DND-41 (cell line): Measurements from ENCODE around the gene USP12.

Experiments
- ATAC-seq: fragments of 200-7000 bp; cut with Tn5 transposase; 3 replicates; pipeline ENCODE4 v1.9.1; 2021; ENCODE audit warnings: low read depth; ENCODE audit not compliant: insufficient read depth
- DNase-seq: peaks from one replicate; pipeline ENCODE4 v3.0.0-alpha.2; 2020
- H2AFZ ChIP-seq: 2 replicates; pipeline ENCODE4 v1.6.0; 2012; ENCODE audit warnings: low read depth, low read length
- H3K27ac ChIP-seq: 2 replicates; pipeline ENCODE4 v1.5.1; 2012; ENCODE audit warnings: low read length, inconsistent platforms
- H3K27me3 ChIP-seq: fragments of 200-600 bp; sonication (generic); 2 replicates; pipeline ENCODE4 v1.6.0; 2012; ENCODE audit warnings: low read length, mild to moderate bottlenecking, inconsistent platforms; ENCODE audit not compliant: insufficient read depth, poor library complexity
- H3K36me3 ChIP-seq: 2 replicates; pipeline ENCODE4 v1.5.1; 2012; ENCODE audit warnings: low read length, inconsistent platforms; ENCODE audit not compliant: insufficient read depth
- H3K4me1 ChIP-seq: 2 replicates; pipeline ENCODE4 v1.5.1; 2012; ENCODE audit warnings: mild to moderate bottlenecking, low read length; ENCODE audit not compliant: insufficient read depth
- H3K4me2 ChIP-seq: 2 replicates; pipeline ENCODE4 v1.6.0; 2012; ENCODE audit warnings: mild to moderate bottlenecking, moderate library complexity, low read length, inconsistent platforms; ENCODE audit not compliant: insufficient read depth
- H3K4me3 ChIP-seq, 2 experiments: fragments of 200-600 bp in 1 of 2; shearing (Covaris generic) in 1 of 2; 2 replicates each; pipeline ENCODE4 v1.5.1; 2012 to 2016; ENCODE audit warnings: inconsistent platforms in 2 of 2, low read length in 2 of 2, mild to moderate bottlenecking in 2 of 2, low read depth in 1 of 2, moderate library complexity in 1 of 2
- H3K79me2 ChIP-seq: 2 replicates; pipeline ENCODE4 v1.6.0; 2012; ENCODE audit warnings: low read length, inconsistent platforms; ENCODE audit not compliant: insufficient read depth
- H3K9ac ChIP-seq: 2 replicates; pipeline ENCODE4 v1.6.0; 2012; ENCODE audit warnings: low read depth, mild to moderate bottlenecking, inconsistent platforms, low read length, moderate library complexity
- H3K9me3 ChIP-seq: 2 replicates; pipeline ENCODE4 v1.5.1; 2012; ENCODE audit warnings: low read length, moderate library complexity, mild to moderate bottlenecking, inconsistent platforms; ENCODE audit not compliant: insufficient read depth, severe bottlenecking
- H4K20me1 ChIP-seq: 2 replicates; pipeline ENCODE4 v1.6.0; 2012; ENCODE audit warnings: low read length; ENCODE audit not compliant: insufficient read depth
- EZH2 ChIP-seq: IDR thresholded peaks from 3 replicates; pipeline ENCODE4 v1.6.1; 2012; ENCODE audit warnings: borderline replicate concordance, low read depth, mild to moderate bottlenecking, moderate library complexity, low read length, inconsistent platforms; ENCODE audit not compliant: severe bottlenecking
- TF ChIP-seq, protein P1 (sequence below): IDR thresholded peaks from 2 replicates; pipeline ENCODE4 v1.5.1; 2012; ENCODE audit warnings: borderline replicate concordance, low read length, moderate library complexity, mild to moderate bottlenecking; ENCODE audit not compliant: poor library complexity, severe bottlenecking; ENCODE audit errors: extremely low read depth

Gene USP12

DNA sequence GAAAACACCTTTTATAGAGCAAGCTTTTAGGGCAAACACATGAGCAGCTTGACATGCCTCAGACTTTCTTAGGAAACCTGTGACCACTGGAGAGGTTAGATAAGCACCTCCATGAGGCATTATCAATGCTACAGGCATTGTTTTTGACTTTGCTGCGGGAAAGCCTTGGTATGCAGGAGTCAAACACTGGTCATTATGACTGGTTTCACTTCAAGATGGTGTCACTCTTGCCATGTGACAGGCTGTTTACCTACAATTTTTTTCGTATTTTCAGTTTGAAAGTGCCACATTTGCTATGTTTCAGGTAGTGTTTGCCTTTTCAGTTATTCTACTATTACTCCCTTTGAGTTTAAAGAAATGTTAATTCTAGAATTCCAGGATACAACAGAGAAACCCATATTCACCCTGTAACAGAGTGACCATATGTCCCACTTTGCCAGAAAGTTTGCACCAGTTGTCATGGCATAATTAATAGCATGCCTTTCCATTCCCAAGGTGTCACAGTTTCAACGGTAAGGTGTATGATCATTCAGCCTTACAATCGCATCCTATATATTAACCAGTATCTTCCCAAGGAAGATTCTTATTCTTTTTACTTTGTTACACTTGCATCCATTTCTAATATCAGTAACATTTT, 33.0 kb downstream of the USP12 start:
- H3K4me3 ChIP-seq: no peak overlapping the region
- no peak overlapping the region for H3K27ac ChIP-seq
- no peaks in the 10 kb centered on the region for H3K36me3 ChIP-seq
- H3K79me2 ChIP-seq: peaks cover 99% of the 10 kb centered on the region
- peaks cover 50% of the 10 kb centered on the region for H4K20me1 ChIP-seq
- DNase-seq (no peak), ATAC-seq (no peak)
- H3K4me2 ChIP-seq: no peak overlapping the region
- TF ChIP-seq, protein P1, sequence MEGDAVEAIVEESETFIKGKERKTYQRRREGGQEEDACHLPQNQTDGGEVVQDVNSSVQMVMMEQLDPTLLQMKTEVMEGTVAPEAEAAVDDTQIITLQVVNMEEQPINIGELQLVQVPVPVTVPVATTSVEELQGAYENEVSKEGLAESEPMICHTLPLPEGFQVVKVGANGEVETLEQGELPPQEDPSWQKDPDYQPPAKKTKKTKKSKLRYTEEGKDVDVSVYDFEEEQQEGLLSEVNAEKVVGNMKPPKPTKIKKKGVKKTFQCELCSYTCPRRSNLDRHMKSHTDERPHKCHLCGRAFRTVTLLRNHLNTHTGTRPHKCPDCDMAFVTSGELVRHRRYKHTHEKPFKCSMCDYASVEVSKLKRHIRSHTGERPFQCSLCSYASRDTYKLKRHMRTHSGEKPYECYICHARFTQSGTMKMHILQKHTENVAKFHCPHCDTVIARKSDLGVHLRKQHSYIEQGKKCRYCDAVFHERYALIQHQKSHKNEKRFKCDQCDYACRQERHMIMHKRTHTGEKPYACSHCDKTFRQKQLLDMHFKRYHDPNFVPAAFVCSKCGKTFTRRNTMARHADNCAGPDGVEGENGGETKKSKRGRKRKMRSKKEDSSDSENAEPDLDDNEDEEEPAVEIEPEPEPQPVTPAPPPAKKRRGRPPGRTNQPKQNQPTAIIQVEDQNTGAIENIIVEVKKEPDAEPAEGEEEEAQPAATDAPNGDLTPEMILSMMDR: no peak
- TF ChIP-seq EZH2: no peak
- H2AFZ ChIP-seq: no peak overlapping the region
- no peak overlapping the region for H3K9ac ChIP-seq
- H3K4me1 ChIP-seq: no peaks in the 10 kb centered on the region
- H3K9me3 ChIP-seq: peaks cover 3% of the 10 kb centered on the region
- no peaks in the 10 kb centered on the region for H3K27me3 ChIP-seq

DNA sequence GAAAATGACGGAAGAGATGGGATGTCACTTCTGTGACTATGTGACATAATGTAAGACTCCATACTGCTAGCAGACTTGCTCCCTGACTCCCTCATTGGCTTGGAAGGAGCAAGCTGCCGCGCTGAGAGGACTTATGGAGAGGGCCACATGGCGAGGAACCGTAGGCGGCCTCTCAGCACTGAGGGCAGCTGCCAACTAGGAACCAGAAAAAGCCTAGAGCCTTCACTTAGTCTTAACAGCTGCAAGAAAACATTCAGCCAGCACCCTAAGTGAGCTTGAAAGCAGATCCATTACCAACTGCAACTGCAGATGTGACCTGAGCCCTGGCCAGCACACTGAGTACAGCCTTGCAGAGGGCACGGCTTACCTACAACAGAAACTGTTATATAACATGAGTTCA, 33.9 kb downstream of the USP12 start:
- ATAC-seq: no peak
- no peak overlapping the region for H3K9ac ChIP-seq
- H3K36me3 ChIP-seq: no peaks in the 10 kb centered on the region
- DNase-seq: no peak
- H3K79me2 ChIP-seq: peaks cover 99% of the 10 kb centered on the region
- H3K4me1 ChIP-seq: no peaks in the 10 kb centered on the region
- TF ChIP-seq, protein P1: no peak
- TF ChIP-seq EZH2: no peak
- H3K9me3 ChIP-seq: peaks cover 3% of the 10 kb centered on the region
- H3K27ac ChIP-seq: no peak overlapping the region
- H2AFZ ChIP-seq: no peak overlapping the region
- H3K4me2 ChIP-seq: no peak overlapping the region
- peaks cover 54% of the 10 kb centered on the region for H4K20me1 ChIP-seq
- no peak overlapping the region for H3K4me3 ChIP-seq
- no peaks in the 10 kb centered on the region for H3K27me3 ChIP-seq

DNA sequence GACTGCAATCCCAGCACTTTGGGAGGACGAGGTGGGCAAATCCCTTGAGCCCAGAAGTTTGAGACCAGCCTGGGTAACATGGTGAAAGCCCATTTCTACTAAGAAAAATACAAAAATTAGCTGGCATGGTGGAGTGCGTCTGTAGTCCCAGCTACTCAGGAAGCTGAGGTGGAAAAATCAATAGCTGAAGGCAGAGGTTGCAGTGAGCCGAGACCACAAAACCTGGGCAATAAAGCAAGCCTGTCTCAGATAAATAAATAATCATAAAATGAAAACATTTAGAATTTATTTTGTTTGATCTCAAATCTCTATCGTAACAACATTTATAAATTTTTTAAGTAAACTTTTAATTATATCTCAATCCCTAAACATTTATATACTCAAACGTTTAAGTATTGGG, 36.6 kb downstream of the USP12 start:
- Histone ChIP-seq H3K27me3 (no peaks in the 10 kb centered on the region), H3K36me3 (0 out of 2 replicates have a peak, but pooled peaks cover 3% of the 10 kb centered on the region), H3K4me1 (no peaks in the 10 kb centered on the region), H3K79me2 (peaks cover 99% of the 10 kb centered on the region), H3K4me2 (no peak overlapping the region), H3K9ac (no peak overlapping the region), H3K9me3 (peaks cover 3% of the 10 kb centered on the region), H3K4me3 (no peak overlapping the region), H4K20me1 (peaks cover 55% of the 10 kb centered on the region), H3K27ac (no peak overlapping the region), H2AFZ (no peak overlapping the region)
- DNase-seq: no peak
- no peak for TF ChIP-seq EZH2
- TF ChIP-seq, protein P1: no peak
- no peak for ATAC-seq
